MCF 10A (cell line): ENCODE data around the gene ADAMTS16. TPM values are rescaled to one million over a fixed set of nuclear protein-coding genes. Genes with fewer than 3 reads are reported as not detected.

ENCODE experiments used
- BruUV-seq: library from RNA; stranded (reverse); fragments of 400-500 nt; replicated peaks from 2 replicates; lab custom pipeline; 2021; lab: Mats Ljungman, UMichigan
- CTCF ChIA-PET: fragments of 300-600 bp; sonication (Branson Sonifier 250); formaldehyde crosslinking; extraction: SDS; loops from one replicate; lab custom pipeline; 2021; ENCODE audit warnings: antibody characterized with exemption, inconsistent platforms; lab: Yijun Ruan, JAX
- POLR2A ChIA-PET: fragments of 300-600, 350-650 bp; sonication (Branson Sonifier 250); formaldehyde crosslinking; extraction: SDS; loops from one replicate; lab custom pipeline; 2020; ENCODE audit warnings: antibody characterized with exemption, inconsistent platforms; lab: Yijun Ruan, JAX
- DNase-seq: peaks from one replicate; pipeline ENCODE4 v3.0.0-alpha.2; 2018; ENCODE audit not compliant: unreplicated experiment
- H3K27ac Mint-ChIP-seq: one replicate; pipeline ENCODE4 v1.8.0; 2022; ENCODE audit warnings: mild to moderate bottlenecking, low read depth, mixed read lengths; ENCODE audit not compliant: unreplicated experiment
- H3K27me3 Mint-ChIP-seq: one replicate; pipeline ENCODE4 v1.8.0; 2022; ENCODE audit warnings: mixed read lengths; ENCODE audit not compliant: insufficient read depth, unreplicated experiment
- H3K36me3 Mint-ChIP-seq: one replicate; pipeline ENCODE4 v1.8.0; 2022; ENCODE audit warnings: mild to moderate bottlenecking, moderate library complexity, mixed read lengths; ENCODE audit not compliant: insufficient read depth, unreplicated experiment
- H3K4me1 Mint-ChIP-seq: one replicate; pipeline ENCODE4 v1.8.0; 2022; ENCODE audit warnings: mixed read lengths; ENCODE audit not compliant: insufficient read depth, unreplicated experiment
- H3K4me3 Mint-ChIP-seq: one replicate; pipeline ENCODE4 v1.8.0; 2022; ENCODE audit warnings: mild to moderate bottlenecking, moderate library complexity, mixed read lengths; ENCODE audit not compliant: unreplicated experiment
- H3K9me3 Mint-ChIP-seq: one replicate; pipeline ENCODE4 v1.8.0; 2022; ENCODE audit warnings: mixed read lengths; ENCODE audit not compliant: unreplicated experiment
- intact Hi-C: fragments of 100-400 bp; cut with micrococcal nuclease; formaldehyde crosslinking; loops from 2 replicates; pipeline ENCODE4 v1.14.1; 2022
- total RNA-seq: library from RNA; stranded (reverse); gene quantifications from 2 replicates; pipeline ENCODE4 v1.2.3, GENCODE V29; 2022
- TF ChIP-seq, protein P1 (sequence below): fragments of 200-600 bp; IDR thresholded peaks from one replicate; pipeline ENCODE4 v1.8.0; 2022; ENCODE audit warnings: antibody characterized with exemption, mild to moderate bottlenecking; ENCODE audit not compliant: unreplicated experiment

The ADAMTS16 gene
- total RNA-seq, 1 experiment from 2014 or later = not detected

DNA sequence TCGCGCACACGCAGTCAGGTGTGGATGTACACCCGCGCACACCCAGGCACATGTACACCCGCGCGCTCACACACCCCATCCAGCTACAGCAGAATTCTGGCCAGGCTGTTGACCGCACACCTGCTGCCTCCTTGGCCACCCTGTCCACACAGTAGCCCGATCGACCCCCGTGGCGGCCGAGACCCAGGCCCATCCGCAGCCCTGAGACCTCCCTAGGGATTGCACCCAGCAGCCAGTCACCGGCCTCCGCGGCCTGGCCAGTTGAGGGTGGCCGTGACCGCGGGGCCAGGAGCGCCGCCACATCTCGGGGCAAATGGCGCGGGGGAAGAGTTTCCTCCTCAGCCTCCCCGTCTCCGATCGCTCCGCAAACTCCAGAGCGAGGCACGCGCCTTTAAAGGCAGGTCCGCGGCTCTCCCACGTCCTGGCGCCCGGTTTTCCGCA is 774 bp upstream of the ADAMTS16 start:
- POLR2A ChIA-PET = no interaction called here
- no TSS peak for BruUV-seq
- TF ChIP-seq, protein P1, sequence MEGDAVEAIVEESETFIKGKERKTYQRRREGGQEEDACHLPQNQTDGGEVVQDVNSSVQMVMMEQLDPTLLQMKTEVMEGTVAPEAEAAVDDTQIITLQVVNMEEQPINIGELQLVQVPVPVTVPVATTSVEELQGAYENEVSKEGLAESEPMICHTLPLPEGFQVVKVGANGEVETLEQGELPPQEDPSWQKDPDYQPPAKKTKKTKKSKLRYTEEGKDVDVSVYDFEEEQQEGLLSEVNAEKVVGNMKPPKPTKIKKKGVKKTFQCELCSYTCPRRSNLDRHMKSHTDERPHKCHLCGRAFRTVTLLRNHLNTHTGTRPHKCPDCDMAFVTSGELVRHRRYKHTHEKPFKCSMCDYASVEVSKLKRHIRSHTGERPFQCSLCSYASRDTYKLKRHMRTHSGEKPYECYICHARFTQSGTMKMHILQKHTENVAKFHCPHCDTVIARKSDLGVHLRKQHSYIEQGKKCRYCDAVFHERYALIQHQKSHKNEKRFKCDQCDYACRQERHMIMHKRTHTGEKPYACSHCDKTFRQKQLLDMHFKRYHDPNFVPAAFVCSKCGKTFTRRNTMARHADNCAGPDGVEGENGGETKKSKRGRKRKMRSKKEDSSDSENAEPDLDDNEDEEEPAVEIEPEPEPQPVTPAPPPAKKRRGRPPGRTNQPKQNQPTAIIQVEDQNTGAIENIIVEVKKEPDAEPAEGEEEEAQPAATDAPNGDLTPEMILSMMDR = no peak
- no peak overlapping the region for H3K27ac Mint-ChIP-seq
- CTCF ChIA-PET = interaction anchor here (0.6 to 5.0 kb wide), 6 partner anchors 134 to 280 kb away, joined by 3 to 56 read pairs (median 4); partner anchors contain the start of gene ICE1
- H3K36me3 Mint-ChIP-seq = no peaks in the 10 kb centered on the region
- intact Hi-C loops = no loop called here
- H3K4me3 Mint-ChIP-seq = no peak overlapping the region
- DNase-seq = no peak
- H3K27me3 Mint-ChIP-seq = peaks cover 16% of the 10 kb centered on the region
- H3K4me1 Mint-ChIP-seq = no peaks in the 10 kb centered on the region
- H3K9me3 Mint-ChIP-seq = no peaks in the 10 kb centered on the region

DNA sequence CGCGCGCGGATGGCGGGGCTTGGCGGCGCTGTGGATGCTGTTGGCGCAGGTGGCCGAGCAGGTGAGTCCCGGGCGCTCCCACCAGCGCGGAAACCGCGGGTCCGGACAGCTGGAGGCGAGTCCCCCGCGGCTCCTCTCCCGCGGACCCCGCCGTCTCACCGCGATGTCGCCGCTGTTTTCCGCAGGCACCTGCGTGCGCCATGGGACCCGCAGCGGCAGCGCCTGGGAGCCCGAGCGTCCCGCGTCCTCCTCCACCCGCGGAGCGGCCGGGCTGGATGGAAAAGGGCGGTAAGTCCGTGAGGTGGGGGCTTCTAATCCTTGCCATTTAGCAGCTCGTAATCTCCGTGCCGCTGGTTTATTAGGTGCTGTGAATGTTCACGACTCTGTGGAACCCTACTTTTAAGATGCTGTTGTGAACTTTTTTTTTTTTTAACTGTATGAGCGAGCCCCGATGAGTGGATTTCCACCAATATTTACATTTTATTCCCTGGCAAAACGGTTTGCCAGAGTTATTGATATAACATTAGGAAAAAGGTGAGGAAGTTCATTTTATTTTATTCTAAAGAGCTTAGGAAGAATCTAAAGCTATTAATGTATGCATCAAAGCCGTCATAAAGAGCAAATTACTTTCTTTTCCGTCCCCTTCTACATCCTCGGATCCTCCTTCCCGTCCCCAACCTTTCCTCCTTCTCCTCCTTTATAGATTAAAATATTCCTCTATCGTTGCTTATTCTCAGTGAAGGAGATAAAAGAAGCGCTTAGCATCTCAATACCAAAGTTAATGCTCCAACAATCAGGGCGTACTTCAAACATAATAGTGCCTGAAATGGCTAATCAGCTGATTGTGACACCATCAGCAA is 579 bp downstream of the ADAMTS16 start:
- no TSS peak for BruUV-seq
- no peak overlapping the region for H3K27ac Mint-ChIP-seq
- TF ChIP-seq, protein P1 = no peak
- ChIA-PET CTCF (interaction anchor here (0.6 to 5.0 kb wide), 18 partner anchors 10 to 481 kb away, joined by 3 to 56 read pairs (median 4); partner anchors contain the start of gene ICE1), POLR2A (interaction anchor here (0.8 kb wide), 1 partner anchor 282 kb away, joined by 3 read pairs; the partner anchor contains the start of gene ICE1)
- no peak for DNase-seq
- no peak overlapping the region for H3K4me3 Mint-ChIP-seq
- intact Hi-C loops = loop anchor here (1.0 to 2.0 kb wide), 4 partner anchors 204 to 279 kb away; no protein-coding TSS in a partner anchor
- no peaks in the 10 kb centered on the region for H3K9me3 Mint-ChIP-seq
- peaks cover 16% of the 10 kb centered on the region for H3K27me3 Mint-ChIP-seq
- H3K36me3 Mint-ChIP-seq = no peaks in the 10 kb centered on the region
- no peaks in the 10 kb centered on the region for H3K4me1 Mint-ChIP-seq

DNA sequence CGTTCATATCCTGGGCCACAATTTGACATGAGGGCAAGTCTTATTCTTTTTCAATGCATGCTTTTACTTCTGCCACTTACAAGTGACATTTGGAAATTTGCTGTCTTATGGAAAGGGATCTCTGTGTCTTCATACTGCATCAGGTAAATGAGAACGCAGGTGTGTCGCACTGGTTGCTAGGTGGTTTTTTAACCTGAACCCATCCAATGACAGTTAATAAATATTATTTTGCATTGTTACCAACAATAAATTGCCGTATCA is 1.1 kb downstream of the ADAMTS16 start:
- TF ChIP-seq, protein P1 = no peak
- Mint-ChIP-seq H3K27me3 (peaks cover 16% of the 10 kb centered on the region), H3K4me1 (no peaks in the 10 kb centered on the region), H3K9me3 (no peaks in the 10 kb centered on the region), H3K36me3 (no peaks in the 10 kb centered on the region), H3K27ac (no peak overlapping the region), H3K4me3 (no peak overlapping the region)
- BruUV-seq = no TSS peak
- DNase-seq = no peak
- intact Hi-C loops = loop anchor here (1.0 to 2.0 kb wide), 4 partner anchors 204 to 278 kb away; no protein-coding TSS in a partner anchor
- ChIA-PET CTCF (interaction anchor here (0.6 to 5.0 kb wide), 13 partner anchors 10 to 279 kb away, joined by 3 to 56 read pairs (median 5); partner anchors contain the start of gene ICE1), POLR2A (interaction anchor here (0.8 kb wide), 1 partner anchor 281 kb away, joined by 3 read pairs; the partner anchor contains the start of gene ICE1)
